ENCODE data around the gene BUD13. TPM values are rescaled to one million over a fixed set of nuclear protein-coding genes. Genes with fewer than 3 reads are reported as not detected.

The BUD13 gene
- total and polyA plus RNA-seq, 9 of the 15 experiments (the other 6 are each of a cell fraction or from before 2014, with no cell fraction given), result 9.5 to 34.1 (median 27.1) TPM

GRCh38 chr11:116731821-116732220 is 41.0 kb downstream of the BUD13 start:
- ATAC-seq (no peak), FAIRE-seq (no peak), DNase-seq (ENCODE audit: extremely low read depth in 1 of 4, low spot score in 3 of 4) (no peak)
- in situ Hi-C loops (cut with MboI), result loop anchor here (10.0 kb wide), 1 partner anchor 373 kb away; no protein-coding TSS in a partner anchor
- H3K36me3 ChIP-seq (ENCODE audit: control insufficient read depth, insufficient read depth, low read length), result no peaks in the 10 kb centered on the region
- no peak overlapping the region for H2AFZ ChIP-seq (ENCODE audit: low read depth, low read length)
- no peaks in the 10 kb centered on the region for H3K9me3 ChIP-seq (replicated peaks; ENCODE audit: control insufficient read depth, insufficient read depth, low read depth, low read length)
- H3K9ac ChIP-seq (ENCODE audit: insufficient read depth in 1 of 2, low read depth in 2 of 2, low read length in 2 of 2), result no peak overlapping the region
- POLR2A ChIA-PET, result interaction anchor here (1.1 kb wide), 1 partner anchor 339 kb away, joined by 3 read pairs; no protein-coding TSS in a partner anchor
- H3K79me2 ChIP-seq (ENCODE audit: control insufficient read depth, insufficient read depth, low read length), result no peaks in the 10 kb centered on the region
- CTCF ChIA-PET (ENCODE audit: low intra/inter-chr PET ratio), result no interaction called here
- peaks cover 19 to 56% of the 10 kb centered on the region in 2 experiments; a peak in 4 of 5 replicates for H3K27me3 ChIP-seq (ENCODE audit: control insufficient read depth in 2 of 2, insufficient read depth in 2 of 2, low read length in 2 of 2)
- no peak overlapping the region for H3K27ac ChIP-seq (ENCODE audit: extremely low read depth, low read depth, low read length)
- H4K20me1 ChIP-seq (replicated peaks; ENCODE audit: control insufficient read depth, insufficient read depth, low read length), result no peaks in the 10 kb centered on the region
- no peak overlapping the region for H3K4me3 ChIP-seq
- no peaks in the 10 kb centered on the region for H3K4me1 ChIP-seq (replicated peaks in 1 of 2; ENCODE audit: control insufficient read depth in 2 of 2, insufficient read depth in 2 of 2, low read length in 2 of 2)
- H3K4me2 ChIP-seq (ENCODE audit: insufficient read depth, low read length), result no peak overlapping the region
- H3K9me1 ChIP-seq (ENCODE audit: control insufficient read depth, insufficient read depth, low read length), result no peaks in the 10 kb centered on the region
- intact Hi-C loops (cut with micrococcal nuclease), result loop anchor here (1.0 to 10.0 kb wide), 3 partner anchors 103 to 494 kb away; partner anchors contain the start of gene APOA1
- BruUV-seq (replicated peaks), result no TSS peak
- WGBS (ENCODE audit: insufficient coverage, low coverage, missing lambda C conversion rate), result 0% methylated on average over 2 of the region's 2 CpGs
- TF ChIP-seq ETV1 (tag; conservative IDR thresholded peaks at IDR 0.05; ENCODE audit: low read depth) (no peak), ZNF436 (CRISPR knock-in tag; IDR thresholded peaks at IDR 0.05) (no peak), ZNF407 (IDR thresholded peaks at IDR 0.05; ENCODE audit: low read depth) (no peak), PHB (CRISPR knock-in tag; IDR thresholded peaks at IDR 0.05) (no peak), FOXO4 (CRISPR knock-in tag; IDR thresholded peaks at IDR 0.05) (no peak), EGR1 (conservative IDR thresholded peaks at IDR 0.05) (no peak), ZNF263 (CRISPR knock-in tag; IDR thresholded peaks at IDR 0.05; ENCODE audit: borderline replicate concordance) (no peak), SUPT5H (IDR thresholded peaks at IDR 0.05) (no peak), ZNF384 (IDR thresholded peaks at IDR 0.05; ENCODE audit: low read depth, low read length) (no peak), SMC3 (conservative IDR thresholded peaks at IDR 0.05; ENCODE audit: insufficient read depth, low read depth, low read length) (no peak), ZNF3 (CRISPR knock-in tag; IDR thresholded peaks at IDR 0.05) (no peak), RBM17 (IDR thresholded peaks at IDR 0.05; ENCODE audit: borderline replicate concordance, low read depth, low read length) (no peak), CC2D1A (IDR thresholded peaks at IDR 0.05) (no peak), ZNF165 (CRISPR knock-in tag; IDR thresholded peaks at IDR 0.05; ENCODE audit: borderline replicate concordance) (no peak), GTF2B (IDR thresholded peaks at IDR 0.05; ENCODE audit: extremely low read depth, insufficient read length) (no peak)
